Thyroid gland (tissue), 4 donors: ENCODE measurements around the gene ZNF536. TPM values are rescaled to one million over a fixed set of nuclear protein-coding genes. Genes with fewer than 3 reads are reported as not detected.

ENCODE experiments used
- DNase-seq, 2 donors: peaks; one replicate each; pipeline ENCODE4 v3.0.0-alpha.2; 2019
- H3K27ac ChIP-seq, 3 donors: fragments of 200-600 bp; sonication (generic); 1 replicate in 2 of 3; 2 replicates in 1 of 3; pipeline ENCODE4 v1.5.1; 2016 to 2019; ENCODE audit warnings: mild to moderate bottlenecking in 1 of 3, moderate library complexity in 1 of 3
- H3K27me3 ChIP-seq: fragments of 200-600 bp; sonication (generic); one replicate; pipeline ENCODE4 v1.5.1; 2019
- H3K36me3 ChIP-seq, 2 donors: fragments of 200-600 bp; sonication (generic); one replicate each; pipeline ENCODE4 v1.5.1; 2016 to 2019
- H3K4me1 ChIP-seq, 2 donors: fragments of 200-600 bp; sonication (generic); one replicate each; pipeline ENCODE4 v1.5.1; 2017 to 2019
- H3K4me3 ChIP-seq, 3 donors: fragments of 200-600 bp; sonication (generic); replicated peaks in 1 of 3; 1 replicate in 2 of 3; 2 replicates in 1 of 3; pipeline ENCODE4 v1.5.1; 2016; ENCODE audit warnings: mild to moderate bottlenecking in 1 of 3
- H3K9me3 ChIP-seq: fragments of 200-600 bp; sonication (generic); one replicate; pipeline ENCODE4 v1.5.1; 2017
- POLR2A ChIP-seq, 2 donors: fragments of 450-650 bp; IDR thresholded peaks; one replicate each; pipeline ENCODE4 v1.6.1; 2017; ENCODE audit warnings: antibody characterized with exemption in 2 of 2, mild to moderate bottlenecking in 2 of 2, moderate library complexity in 1 of 2
- WGBS, 2 donors: methylation state at CpG; one replicate each; pipeline ENCODE4 v1.1.5; 2017; 5-methylcytosine and 5-hydroxymethylcytosine counted together
- intact Hi-C: fragments of 100-400 bp; cut with DNase I; formaldehyde crosslinking; loops from one replicate; pipeline ENCODE4 v1.15.1; 2023
- total RNA-seq, 4 donors: library from RNA; depleted of rRNA; stranded (reverse); fragments of >200 nt; gene quantifications; one replicate each; pipeline ENCODE4 v1.2.3, GENCODE V29; 2016
- TF ChIP-seq, protein P1 (sequence below), 6 experiments: fragments of 200-600 bp in 3 of 6; fragments of 450-650 bp in 3 of 6; sonication (generic) in 3 of 6; IDR thresholded peaks; one replicate each; pipeline ENCODE4 v1.5.1; 2016 to 2019; ENCODE audit warnings: antibody characterized with exemption in 6 of 6, mild to moderate bottlenecking in 2 of 6, inconsistent platforms in 1 of 6, moderate library complexity in 1 of 6

Gene ZNF536
- total RNA-seq, 4 donors from 2014 or later = 1.1 to 10.8 (median 5.3) TPM

DNA sequence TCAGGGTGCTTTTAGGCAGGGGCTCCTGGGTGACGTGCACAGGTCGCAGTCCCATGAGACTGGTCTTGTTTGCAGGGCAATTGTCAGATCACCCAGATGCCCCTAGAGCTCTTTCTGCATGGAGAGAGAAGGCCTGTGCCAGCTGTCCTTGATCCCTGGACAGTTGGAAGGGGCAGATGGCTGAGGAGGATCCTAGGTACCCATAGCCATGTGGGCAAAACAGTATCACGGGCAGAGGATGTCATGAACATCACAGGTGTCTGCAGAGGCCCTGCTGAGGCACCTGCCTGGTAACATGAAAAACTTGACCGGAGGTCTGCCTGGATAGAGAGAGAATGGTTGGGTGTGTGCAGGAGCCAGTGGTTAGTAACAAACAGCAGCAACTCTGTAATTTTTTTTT, 99.3 kb downstream of the ZNF536 start:
- H3K4me1 ChIP-seq = no peaks in the 10 kb centered on the region
- intact Hi-C loops = no loop called here
- no peaks in the 10 kb centered on the region for H3K36me3 ChIP-seq
- no peak overlapping the region for H3K27ac ChIP-seq
- TF ChIP-seq POLR2A (IDR thresholded peaks at IDR 0.05) = no peak
- TF ChIP-seq, protein P1, sequence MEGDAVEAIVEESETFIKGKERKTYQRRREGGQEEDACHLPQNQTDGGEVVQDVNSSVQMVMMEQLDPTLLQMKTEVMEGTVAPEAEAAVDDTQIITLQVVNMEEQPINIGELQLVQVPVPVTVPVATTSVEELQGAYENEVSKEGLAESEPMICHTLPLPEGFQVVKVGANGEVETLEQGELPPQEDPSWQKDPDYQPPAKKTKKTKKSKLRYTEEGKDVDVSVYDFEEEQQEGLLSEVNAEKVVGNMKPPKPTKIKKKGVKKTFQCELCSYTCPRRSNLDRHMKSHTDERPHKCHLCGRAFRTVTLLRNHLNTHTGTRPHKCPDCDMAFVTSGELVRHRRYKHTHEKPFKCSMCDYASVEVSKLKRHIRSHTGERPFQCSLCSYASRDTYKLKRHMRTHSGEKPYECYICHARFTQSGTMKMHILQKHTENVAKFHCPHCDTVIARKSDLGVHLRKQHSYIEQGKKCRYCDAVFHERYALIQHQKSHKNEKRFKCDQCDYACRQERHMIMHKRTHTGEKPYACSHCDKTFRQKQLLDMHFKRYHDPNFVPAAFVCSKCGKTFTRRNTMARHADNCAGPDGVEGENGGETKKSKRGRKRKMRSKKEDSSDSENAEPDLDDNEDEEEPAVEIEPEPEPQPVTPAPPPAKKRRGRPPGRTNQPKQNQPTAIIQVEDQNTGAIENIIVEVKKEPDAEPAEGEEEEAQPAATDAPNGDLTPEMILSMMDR (IDR thresholded peaks at IDR 0.05) = no peak
- WGBS, 2 donors = 95 to 98% methylated on average over 4 of the region's 4 CpGs
- no peaks in the 10 kb centered on the region for H3K27me3 ChIP-seq
- H3K9me3 ChIP-seq = no peaks in the 10 kb centered on the region
- no peak overlapping the region for H3K4me3 ChIP-seq
- no peak for DNase-seq

DNA sequence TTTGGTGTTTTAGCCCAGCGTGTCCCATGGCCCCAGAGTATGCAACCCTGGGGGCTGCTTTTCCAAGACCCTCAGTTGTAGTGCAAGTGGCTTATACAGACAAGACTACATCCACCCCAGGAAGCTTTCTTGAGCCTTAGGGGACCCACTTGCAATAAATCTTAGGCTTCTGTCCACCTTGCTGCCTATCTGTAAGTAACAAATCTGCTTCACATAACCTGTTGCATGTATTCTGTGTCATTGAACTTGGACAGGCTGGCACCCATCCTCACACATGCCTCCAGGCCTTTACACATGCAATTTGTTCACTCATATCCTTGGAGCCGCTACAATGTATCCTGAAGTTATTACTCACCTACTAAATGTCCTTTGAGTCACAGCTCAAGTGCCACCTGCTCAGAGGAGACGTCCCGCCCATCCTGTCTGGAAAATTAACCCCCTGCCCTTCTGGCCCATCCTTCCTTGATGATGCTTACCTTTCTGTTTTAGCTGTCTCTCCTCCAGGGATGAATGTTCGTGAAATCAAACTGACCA, 101.2 kb downstream of the ZNF536 start:
- Histone ChIP-seq H3K4me3 (no peak overlapping the region), H3K9me3 (no peaks in the 10 kb centered on the region), H3K36me3 (no peaks in the 10 kb centered on the region), H3K27me3 (no peaks in the 10 kb centered on the region), H3K27ac (no peak overlapping the region), H3K4me1 (no peaks in the 10 kb centered on the region)
- TF ChIP-seq POLR2A (IDR thresholded peaks at IDR 0.05) = no peak
- TF ChIP-seq, protein P1 (IDR thresholded peaks at IDR 0.05) = no peak
- 82 to 84% methylated on average over 5 of the region's 5 CpGs for WGBS, 2 donors
- no peak for DNase-seq
- intact Hi-C loops = no loop called here

GRCh38 chr19:30476997-30477396, 104.8 kb downstream of the ZNF536 start:
- Histone ChIP-seq H3K4me3 (no peak overlapping the region), H3K4me1 (no peaks in the 10 kb centered on the region), H3K36me3 (no peaks in the 10 kb centered on the region), H3K27ac (no peak overlapping the region), H3K9me3 (no peaks in the 10 kb centered on the region), H3K27me3 (no peaks in the 10 kb centered on the region)
- TF ChIP-seq, protein P1 (IDR thresholded peaks at IDR 0.05) = no peak
- no peak for TF ChIP-seq POLR2A (IDR thresholded peaks at IDR 0.05)
- WGBS, 2 donors = 90 to 91% methylated on average over 2 of the region's 2 CpGs
- intact Hi-C loops = no loop called here
- no peak for DNase-seq

GRCh38 chr19:30479231-30479630, 107.0 kb downstream of the ZNF536 start:
- H3K4me1 ChIP-seq = no peaks in the 10 kb centered on the region
- 31 to 39% methylated on average over 7 of the region's 7 CpGs for WGBS, 2 donors
- H3K27ac ChIP-seq = no peak overlapping the region
- H3K9me3 ChIP-seq = no peaks in the 10 kb centered on the region
- DNase-seq = no peak
- no peaks in the 10 kb centered on the region for H3K27me3 ChIP-seq
- no peak for TF ChIP-seq POLR2A (IDR thresholded peaks at IDR 0.05)
- TF ChIP-seq, protein P1 (IDR thresholded peaks at IDR 0.05) = no peak
- H3K36me3 ChIP-seq = no peaks in the 10 kb centered on the region
- intact Hi-C loops = no loop called here
- no peak overlapping the region for H3K4me3 ChIP-seq

GRCh38 chr19:30480097-30480496, 107.9 kb downstream of the ZNF536 start:
- no peak overlapping the region for H3K27ac ChIP-seq
- TF ChIP-seq, protein P1 (IDR thresholded peaks at IDR 0.05) = no peak
- TF ChIP-seq POLR2A (IDR thresholded peaks at IDR 0.05) = no peak
- H3K27me3 ChIP-seq = no peaks in the 10 kb centered on the region
- no peak overlapping the region for H3K4me3 ChIP-seq
- WGBS, 2 donors = 48 to 58% methylated on average over 6 of the region's 6 CpGs
- intact Hi-C loops = no loop called here
- no peak for DNase-seq
- no peaks in the 10 kb centered on the region for H3K9me3 ChIP-seq
- no peaks in the 10 kb centered on the region for H3K36me3 ChIP-seq
- no peaks in the 10 kb centered on the region for H3K4me1 ChIP-seq
